GM19463 (cell line): ENCODE results near the gene PSMA5.

Experiments
- ATAC-seq: cut with Tn5 transposase; IDR thresholded peaks from one replicate; pipeline ENCODE4 v1.9.1; 2021; ENCODE audit warnings: mild to moderate bottlenecking, moderate library complexity; ENCODE audit not compliant: unreplicated experiment

The PSMA5 gene

GRCh38 chr1:109370712-109371340, 55.4 kb downstream of the PSMA5 start:
- no peak for ATAC-seq

GRCh38 chr1:109369167-109369746, 57.0 kb downstream of the PSMA5 start:
- no peak for ATAC-seq

DNA sequence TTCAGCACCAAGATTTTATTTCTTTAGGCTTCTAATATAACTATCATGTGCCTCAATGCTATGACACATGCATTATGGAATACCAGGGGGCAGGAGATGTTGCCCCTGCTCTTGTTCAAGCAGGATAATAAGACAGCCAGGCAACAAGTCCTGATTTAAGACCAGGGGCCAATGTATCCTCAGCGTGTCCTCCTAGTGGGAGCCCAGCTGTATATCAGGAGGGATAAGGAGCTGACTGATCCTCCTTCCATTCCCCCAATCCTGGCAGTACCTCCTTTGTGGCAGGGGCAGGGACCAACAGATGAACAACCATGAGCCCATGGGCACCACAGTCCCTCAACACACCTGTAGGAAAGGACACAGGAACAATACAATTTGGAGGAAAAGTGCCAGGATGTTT, 57.8 kb downstream of the PSMA5 start:
- ATAC-seq: no peak

DNA sequence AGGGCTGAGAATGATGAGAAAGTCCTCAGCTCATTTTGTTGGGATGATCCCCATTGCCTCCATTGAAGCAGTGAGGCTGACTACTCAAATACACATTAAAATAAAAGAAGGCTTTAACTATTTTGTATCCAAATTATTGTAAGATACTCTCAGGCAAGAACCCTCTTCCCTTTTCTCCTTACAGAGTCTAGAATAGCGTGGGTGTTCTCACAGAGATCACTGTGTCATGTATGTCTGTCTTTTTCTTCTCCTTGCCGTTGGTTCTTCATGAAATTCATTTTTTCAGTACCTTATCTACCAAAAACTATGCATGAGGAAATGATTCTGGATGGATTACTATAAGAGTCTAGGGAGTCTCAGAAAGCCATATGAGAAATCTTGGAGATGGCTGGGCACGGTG, 58.6 kb downstream of the PSMA5 start:
- no peak for ATAC-seq

- no peak for ATAC-seq
Measured at GRCh38 chr1:109365642-109366204, 60.5 kb downstream of the PSMA5 start.

- no peak for ATAC-seq
Measured at GRCh38 chr1:109361649-109362048, 64.6 kb downstream of the PSMA5 start.

DNA sequence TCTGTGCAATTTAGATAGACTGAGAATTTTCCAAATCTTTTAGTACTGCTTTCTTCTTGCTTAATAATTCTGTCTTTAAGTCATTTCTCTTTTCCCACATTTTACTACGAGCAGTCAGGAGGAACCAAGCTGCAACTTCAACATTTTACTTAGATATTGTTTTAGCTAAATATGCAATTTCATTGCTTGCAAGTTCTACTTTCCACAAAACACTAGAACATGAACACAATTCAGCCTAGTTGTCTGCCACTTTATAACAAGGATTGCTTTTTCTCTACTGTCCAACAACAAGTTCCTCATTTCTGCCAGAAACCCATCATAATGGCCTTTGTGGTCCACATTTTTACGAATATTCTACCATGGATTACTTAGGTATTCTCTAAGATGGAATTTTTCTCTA, 65.2 kb downstream of the PSMA5 start:
- ATAC-seq: no peak

DNA sequence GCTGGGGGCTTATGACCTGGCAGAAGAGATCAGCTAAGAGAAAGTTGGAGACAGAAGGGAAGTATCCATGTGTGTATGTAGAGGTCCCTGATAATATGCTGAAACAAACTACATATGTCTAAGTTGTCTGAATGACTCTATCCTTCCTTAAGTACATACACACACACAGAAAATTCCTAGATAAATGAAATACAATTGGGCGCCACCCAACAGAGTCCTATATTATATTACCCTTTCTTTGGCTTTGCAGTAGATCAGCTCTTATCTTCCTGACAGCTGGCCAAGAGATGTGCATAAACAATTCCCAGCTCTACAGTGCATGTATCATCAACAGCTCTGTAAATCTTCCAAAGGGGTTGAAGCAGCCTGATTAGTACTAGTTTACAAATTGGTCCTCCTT, 68.6 kb downstream of the PSMA5 start:
- no peak for ATAC-seq

DNA sequence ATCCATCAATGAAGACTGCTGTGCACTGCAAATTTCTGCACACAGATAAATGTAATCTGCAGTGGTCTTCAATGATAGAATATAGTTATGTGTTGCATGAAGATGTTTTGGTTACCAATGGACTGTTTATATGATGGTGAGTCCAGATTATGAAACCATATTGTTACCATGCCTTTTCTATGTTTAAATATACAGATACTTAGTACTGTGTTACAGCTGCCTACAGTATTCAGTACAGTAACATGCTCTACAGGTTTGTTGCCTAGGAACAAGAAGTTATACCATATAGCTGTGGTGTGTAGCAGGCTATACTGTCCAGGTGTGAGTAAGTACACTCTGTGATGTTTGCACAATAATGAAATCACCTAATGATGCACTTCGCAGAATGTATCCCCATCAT, 69.3 kb downstream of the PSMA5 start:
- ATAC-seq: no peak

DNA sequence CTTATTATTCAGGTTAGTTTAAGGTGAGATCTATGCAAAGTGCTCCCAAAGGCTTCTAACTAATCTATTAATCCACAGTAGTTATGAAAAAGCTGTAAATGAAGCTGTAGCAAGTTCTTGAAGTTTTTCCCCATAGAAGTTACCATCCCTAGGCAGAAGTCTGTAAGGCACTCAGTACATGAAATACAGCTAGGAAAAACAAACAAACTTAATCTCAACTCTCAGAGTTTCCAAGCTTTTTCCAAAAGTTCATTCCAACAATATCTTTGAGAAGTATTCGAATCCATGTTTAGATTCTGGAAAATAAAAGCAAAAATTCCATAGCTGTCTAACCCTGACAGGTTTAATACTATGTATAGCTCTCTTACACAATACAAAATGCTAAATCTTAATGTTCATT, 69.7 kb downstream of the PSMA5 start:
- ATAC-seq: no peak

- no peak for ATAC-seq
Measured at GRCh38 chr1:109354929-109355328, 71.3 kb downstream of the PSMA5 start.

DNA sequence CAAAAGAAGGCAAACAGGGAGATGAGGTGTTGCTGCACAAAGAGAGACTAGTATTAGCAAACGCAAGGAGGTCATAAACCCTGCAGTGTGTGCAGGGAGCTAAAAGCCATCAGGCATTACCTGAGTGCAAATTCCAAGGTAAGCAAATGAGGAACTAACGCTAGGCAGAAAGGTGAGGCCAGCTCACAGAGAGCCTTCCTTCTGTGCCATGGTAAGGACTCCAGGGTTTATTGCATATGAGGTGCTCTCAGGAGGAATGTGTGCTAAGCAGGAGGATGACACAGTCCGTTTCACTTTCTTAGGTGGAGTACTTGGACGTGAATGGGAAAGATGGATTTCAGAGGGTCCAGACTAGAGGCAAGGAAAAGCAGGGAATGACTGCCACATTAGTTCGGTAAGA, 74.8 kb downstream of the PSMA5 start:
- no peak for ATAC-seq

GRCh38 chr1:109350655-109351054, 75.6 kb downstream of the PSMA5 start:
- no peak for ATAC-seq

GRCh38 chr1:109350182-109350581, 76.1 kb downstream of the PSMA5 start:
- no peak for ATAC-seq
